ENCODE results near the gene RC3H2. TPM values are rescaled to one million over a fixed set of nuclear protein-coding genes. Genes with fewer than 3 reads are reported as not detected.

RC3H2 gene
- total and polyA plus RNA-seq, 4 donors, result 5.9 to 26.4 (median 16.9) TPM

- no peaks in the 10 kb centered on the region for H3K27me3 ChIP-seq (ENCODE audit: control insufficient read depth in 4 of 4, insufficient read depth in 4 of 4, low read length in 3 of 4)
- peak within 1 kb of the TSS; percentile 90 to 92 for H3K9ac ChIP-seq (ENCODE audit: low read depth in 1 of 2, low read length in 2 of 2)
- DNase-seq (ENCODE audit: low spot score), result peak; percentile 99
- H3K4me3 ChIP-seq (ENCODE audit: low read depth in 1 of 3, low read length in 3 of 3), result peak within 1 kb of the TSS; percentile 90 to 98 (median 93)
- H3K36me3 ChIP-seq (ENCODE audit: control insufficient read depth in 4 of 4, insufficient read depth in 3 of 4, low read depth in 1 of 4, low read length in 3 of 4), result peaks cover 2 to 15% (median 7%) of the 10 kb centered on the region in 4 donors
- H3K4me1 ChIP-seq (ENCODE audit: control insufficient read depth in 4 of 4, insufficient read depth in 4 of 4, low read length in 3 of 4), result peaks cover 0 to 23% (median 11%) of the 10 kb centered on the region in 4 donors
- H3K27ac ChIP-seq (ENCODE audit: low read depth in 1 of 2, low read length in 2 of 2), result peak within 1 kb of the TSS; percentile 74 to 84
- no peaks in the 10 kb centered on the region for H3K9me3 ChIP-seq (ENCODE audit: control insufficient read depth in 4 of 4, low read length in 3 of 4)
- TF ChIP-seq TAF1 (conservative IDR thresholded peaks at IDR 0.05), result no peak
- peak in 1 of 2 donors; percentile 86 for TF ChIP-seq GABPA (IDR thresholded peaks at IDR 0.05 in 1 of 2, conservative IDR thresholded peaks at IDR 0.05 in 1 of 2)
- no peak for TF ChIP-seq FOXA2 (IDR thresholded peaks at IDR 0.05)
- peak; percentile 84 for TF ChIP-seq REST (IDR thresholded peaks at IDR 0.05)
- no peak for TF ChIP-seq JUND (IDR thresholded peaks at IDR 0.05)
- TF ChIP-seq MAX (IDR thresholded peaks at IDR 0.05), result peak; percentile 19
- no peak for TF ChIP-seq CTCF (IDR thresholded peaks at IDR 0.05; ENCODE audit: low read depth, low read length, missing input control)
- TF ChIP-seq HNF4G (IDR thresholded peaks at IDR 0.05), result no peak
- no peak for TF ChIP-seq NR2F2 (IDR thresholded peaks at IDR 0.05)
- TF ChIP-seq EGR1 (IDR thresholded peaks at IDR 0.05; ENCODE audit: low read depth in 2 of 2), result peak in 1 of 2 donors; percentile 25
- TF ChIP-seq ATF3 (IDR thresholded peaks at IDR 0.05), result no peak
- TF ChIP-seq SP1 (IDR thresholded peaks at IDR 0.05), result peak; percentile 64
- TF ChIP-seq RXRA (IDR thresholded peaks at IDR 0.05), result no peak
- TF ChIP-seq HNF4A (conservative IDR thresholded peaks at IDR 0.05), result peak in 1 of 2 donors; percentile 11
- no peak for TF ChIP-seq RAD21 (IDR thresholded peaks at IDR 0.05)
- peak; percentile 48 for TF ChIP-seq YY1 (IDR thresholded peaks at IDR 0.05)
- no peak for TF ChIP-seq ZBTB33 (IDR thresholded peaks at IDR 0.05)
- no peak for TF ChIP-seq FOXA1 (IDR thresholded peaks at IDR 0.05)
- under 1% methylated on average over 54 of the region's 54 CpGs for WGBS
Observed at GRCh38 chr9:122940749-122941581, 35.8 kb upstream of the RC3H2 start, which contains the start of gene RABGAP1. RABGAP1 (plus strand) TSS chr9:122941020; CDS start chr9:122957060, 16,040 bp downstream.

Measured in liver (tissue), 9 donors.